22Rv1 (cell line): Measurements from ENCODE around the gene TSPAN16.

Experiments
- ZFX ChIP-seq: fragments of 450-650 bp; IDR thresholded peaks from 2 replicates; pipeline ENCODE4 v1.6.1; 2017; ENCODE audit warnings: antibody characterized with exemption, borderline replicate concordance
- TF ChIP-seq, protein P1 (sequence below): fragments of 450-650 bp; IDR thresholded peaks from 2 replicates; pipeline ENCODE4 v1.5.1; 2017; ENCODE audit warnings: mild to moderate bottlenecking

GRCh38 chr19:11246941-11247340, 49.0 kb upstream of the TSPAN16 start:
- TF ChIP-seq, protein P1, sequence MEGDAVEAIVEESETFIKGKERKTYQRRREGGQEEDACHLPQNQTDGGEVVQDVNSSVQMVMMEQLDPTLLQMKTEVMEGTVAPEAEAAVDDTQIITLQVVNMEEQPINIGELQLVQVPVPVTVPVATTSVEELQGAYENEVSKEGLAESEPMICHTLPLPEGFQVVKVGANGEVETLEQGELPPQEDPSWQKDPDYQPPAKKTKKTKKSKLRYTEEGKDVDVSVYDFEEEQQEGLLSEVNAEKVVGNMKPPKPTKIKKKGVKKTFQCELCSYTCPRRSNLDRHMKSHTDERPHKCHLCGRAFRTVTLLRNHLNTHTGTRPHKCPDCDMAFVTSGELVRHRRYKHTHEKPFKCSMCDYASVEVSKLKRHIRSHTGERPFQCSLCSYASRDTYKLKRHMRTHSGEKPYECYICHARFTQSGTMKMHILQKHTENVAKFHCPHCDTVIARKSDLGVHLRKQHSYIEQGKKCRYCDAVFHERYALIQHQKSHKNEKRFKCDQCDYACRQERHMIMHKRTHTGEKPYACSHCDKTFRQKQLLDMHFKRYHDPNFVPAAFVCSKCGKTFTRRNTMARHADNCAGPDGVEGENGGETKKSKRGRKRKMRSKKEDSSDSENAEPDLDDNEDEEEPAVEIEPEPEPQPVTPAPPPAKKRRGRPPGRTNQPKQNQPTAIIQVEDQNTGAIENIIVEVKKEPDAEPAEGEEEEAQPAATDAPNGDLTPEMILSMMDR = no peak
- TF ChIP-seq ZFX = no peak
